Upper lobe of left lung (tissue), 4 donors: ENCODE results near the gene ZNF764.

Experiments used
- EP300 ChIP-seq, 4 donors: sonication (generic); formaldehyde crosslinking; IDR thresholded peaks; one replicate each; pipeline ENCODE4 v1.5.1; 2017; ENCODE audit warnings: antibody characterized with exemption in 4 of 4, control low read depth in 2 of 4
- POLR2AphosphoS5 ChIP-seq, 2 donors: sonication (generic); formaldehyde crosslinking; IDR thresholded peaks; one replicate each; pipeline ENCODE4 v1.5.1; 2017; ENCODE audit warnings: antibody characterized with exemption in 2 of 2
- TF ChIP-seq, protein P1 (sequence below), 6 experiments: fragments of 450-650 bp in 4 of 6; fragments of 200-600 bp in 2 of 6; sonication (generic) in 2 of 6; IDR thresholded peaks; one replicate each; pipeline ENCODE4 v1.5.1; 2016 to 2019; ENCODE audit warnings: antibody characterized with exemption in 6 of 6

DNA sequence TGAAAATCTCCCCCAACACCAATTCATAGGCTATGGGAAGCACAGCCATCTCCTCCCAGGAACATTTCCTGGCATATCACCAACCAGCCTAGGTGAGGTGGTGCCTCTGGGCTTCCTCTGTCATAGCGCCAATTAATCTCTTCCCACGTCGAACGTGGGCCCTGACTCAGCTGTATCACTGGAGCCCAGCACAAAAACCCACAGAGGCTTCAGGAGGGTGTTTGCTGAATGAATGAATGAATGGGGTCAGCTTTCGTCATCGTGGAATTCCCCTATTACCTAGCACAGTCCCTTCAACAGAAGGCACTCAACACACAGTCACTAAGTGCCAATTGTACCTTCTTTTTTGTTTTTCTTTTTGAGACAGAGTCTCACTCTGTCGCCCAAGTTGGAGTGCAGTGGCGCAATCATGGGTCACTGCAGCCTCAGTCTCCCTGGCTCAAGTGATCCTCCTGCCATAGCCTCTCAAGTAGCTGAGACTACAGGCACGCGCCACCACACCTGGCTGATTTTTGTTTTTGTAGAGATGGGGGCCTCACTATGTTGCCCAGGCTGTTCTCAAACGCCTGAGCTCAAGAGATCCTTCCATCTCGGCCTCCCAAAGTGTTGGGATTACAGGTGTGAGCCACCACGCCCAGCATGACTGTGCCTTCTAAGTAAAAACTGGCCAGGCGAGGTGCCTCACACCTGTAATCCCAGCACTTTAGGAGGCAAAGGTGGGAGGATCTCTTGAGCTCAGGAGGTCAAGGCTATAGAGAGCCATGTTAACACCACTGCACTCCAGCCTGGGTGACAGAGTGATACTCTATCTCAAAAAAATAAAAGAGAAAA is 9.2 kb upstream of the ZNF764 start:
- TF ChIP-seq, protein P1, sequence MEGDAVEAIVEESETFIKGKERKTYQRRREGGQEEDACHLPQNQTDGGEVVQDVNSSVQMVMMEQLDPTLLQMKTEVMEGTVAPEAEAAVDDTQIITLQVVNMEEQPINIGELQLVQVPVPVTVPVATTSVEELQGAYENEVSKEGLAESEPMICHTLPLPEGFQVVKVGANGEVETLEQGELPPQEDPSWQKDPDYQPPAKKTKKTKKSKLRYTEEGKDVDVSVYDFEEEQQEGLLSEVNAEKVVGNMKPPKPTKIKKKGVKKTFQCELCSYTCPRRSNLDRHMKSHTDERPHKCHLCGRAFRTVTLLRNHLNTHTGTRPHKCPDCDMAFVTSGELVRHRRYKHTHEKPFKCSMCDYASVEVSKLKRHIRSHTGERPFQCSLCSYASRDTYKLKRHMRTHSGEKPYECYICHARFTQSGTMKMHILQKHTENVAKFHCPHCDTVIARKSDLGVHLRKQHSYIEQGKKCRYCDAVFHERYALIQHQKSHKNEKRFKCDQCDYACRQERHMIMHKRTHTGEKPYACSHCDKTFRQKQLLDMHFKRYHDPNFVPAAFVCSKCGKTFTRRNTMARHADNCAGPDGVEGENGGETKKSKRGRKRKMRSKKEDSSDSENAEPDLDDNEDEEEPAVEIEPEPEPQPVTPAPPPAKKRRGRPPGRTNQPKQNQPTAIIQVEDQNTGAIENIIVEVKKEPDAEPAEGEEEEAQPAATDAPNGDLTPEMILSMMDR (IDR thresholded peaks at IDR 0.05): no peak
- TF ChIP-seq EP300 (IDR thresholded peaks at IDR 0.05) (no peak), POLR2AphosphoS5 (IDR thresholded peaks at IDR 0.05) (no peak)
